HEK293 (cell line): ENCODE measurements around the gene SOCS7.

ENCODE experiments used
- ATF2 ChIP-seq: fragments of 450-650 bp; formaldehyde crosslinking; IDR thresholded peaks from 2 replicates; pipeline ENCODE4 v1.5.1; 2016; ENCODE audit warnings: missing biosample characterization, missing genetic modification characterization, low read depth
- HOXD13 ChIP-seq: sonication (generic); formaldehyde crosslinking; IDR thresholded peaks from 2 replicates; pipeline ENCODE4 v1.8.0; 2022; ENCODE audit warnings: missing genetic modification reagents, borderline replicate concordance
- INSM2 ChIP-seq: fragments of 450-650 bp; formaldehyde crosslinking; IDR thresholded peaks from 2 replicates; pipeline ENCODE4 v1.5.1; 2016; ENCODE audit warnings: missing biosample characterization, missing genetic modification characterization
- KLF1 ChIP-seq: fragments of 450-650 bp; formaldehyde crosslinking; IDR thresholded peaks from 2 replicates; pipeline ENCODE4 v1.5.1; 2016; ENCODE audit warnings: missing biosample characterization, missing genetic modification characterization
- KLF17 ChIP-seq: fragments of 450-650 bp; formaldehyde crosslinking; IDR thresholded peaks from 2 replicates; pipeline ENCODE4 v1.5.1; 2016; ENCODE audit warnings: missing biosample characterization, missing genetic modification characterization
- KLF9 ChIP-seq: fragments of 450-650 bp; formaldehyde crosslinking; IDR thresholded peaks from 2 replicates; pipeline ENCODE4 v1.5.1; 2016; ENCODE audit warnings: missing biosample characterization, missing genetic modification characterization, low read depth
- PRDM10 ChIP-seq: fragments of 450-650 bp; formaldehyde crosslinking; IDR thresholded peaks from 2 replicates; pipeline ENCODE4 v1.5.1; 2016; ENCODE audit warnings: missing biosample characterization, missing genetic modification characterization
- SALL2 ChIP-seq: fragments of 450-650 bp; formaldehyde crosslinking; IDR thresholded peaks from 2 replicates; pipeline ENCODE4 v1.5.0; 2017; ENCODE audit warnings: missing biosample characterization, mild to moderate bottlenecking, missing genetic modification characterization, borderline replicate concordance
- TCF7L2 ChIP-seq: IDR thresholded peaks from 2 replicates; pipeline ENCODE4 v1.6.1; 2011; ENCODE audit warnings: low read depth, mild to moderate bottlenecking, inconsistent platforms, low read length, moderate library complexity, borderline replicate concordance
- ZBTB1 ChIP-seq: fragments of 450-650 bp; formaldehyde crosslinking; IDR thresholded peaks from 2 replicates; pipeline ENCODE4 v1.5.1; 2016; ENCODE audit warnings: missing biosample characterization, missing genetic modification characterization
- ZBTB7A ChIP-seq: fragments of 450-650 bp; formaldehyde crosslinking; IDR thresholded peaks from 2 replicates; pipeline ENCODE4 v1.5.1; 2016; ENCODE audit warnings: low read depth, missing biosample characterization, missing genetic modification characterization
- ZBTB8A ChIP-seq: fragments of 450-650 bp; formaldehyde crosslinking; IDR thresholded peaks from 2 replicates; pipeline ENCODE4 v1.5.1; 2016; ENCODE audit warnings: missing biosample characterization, missing genetic modification characterization
- ZIC2 ChIP-seq: fragments of 450-650 bp; formaldehyde crosslinking; IDR thresholded peaks from 2 replicates; pipeline ENCODE4 v1.5.1; 2016; ENCODE audit warnings: missing biosample characterization, missing genetic modification characterization
- ZNF140 ChIP-seq: fragments of 450-650 bp; formaldehyde crosslinking; IDR thresholded peaks from 2 replicates; pipeline ENCODE4 v1.5.1; 2016; ENCODE audit warnings: missing biosample characterization, missing genetic modification characterization
- ZNF155 ChIP-seq: fragments of 450-650 bp; formaldehyde crosslinking; IDR thresholded peaks from 2 replicates; pipeline ENCODE4 v1.5.1; 2016; ENCODE audit warnings: missing biosample characterization, missing genetic modification characterization
- ZNF311 ChIP-seq: fragments of 450-650 bp; formaldehyde crosslinking; IDR thresholded peaks from 2 replicates; pipeline ENCODE4 v1.5.1; 2017; ENCODE audit warnings: missing biosample characterization, missing genetic modification characterization, borderline replicate concordance
- ZNF394 ChIP-seq: fragments of 450-650 bp; formaldehyde crosslinking; IDR thresholded peaks from 2 replicates; pipeline ENCODE4 v1.5.1; 2016; ENCODE audit warnings: missing biosample characterization, missing genetic modification characterization, mild to moderate bottlenecking, moderate library complexity, borderline replicate concordance
- ZNF398 ChIP-seq: fragments of 450-650 bp; formaldehyde crosslinking; IDR thresholded peaks from 2 replicates; pipeline ENCODE4 v1.5.1; 2017; ENCODE audit warnings: missing biosample characterization, missing genetic modification characterization
- ZNF426 ChIP-seq: fragments of 450-650 bp; formaldehyde crosslinking; IDR thresholded peaks from 2 replicates; pipeline ENCODE4 v1.5.1; 2017; ENCODE audit warnings: missing biosample characterization, missing genetic modification characterization, mild to moderate bottlenecking, inconsistent platforms, moderate library complexity
- ZNF510 ChIP-seq: fragments of 450-650 bp; formaldehyde crosslinking; IDR thresholded peaks from 2 replicates; pipeline ENCODE4 v1.5.1; 2018; ENCODE audit warnings: mild to moderate bottlenecking, missing genetic modification characterization, missing biosample characterization; ENCODE audit not compliant: insufficient replicate concordance
- ZNF521 ChIP-seq: fragments of 450-650 bp; formaldehyde crosslinking; IDR thresholded peaks from 2 replicates; pipeline ENCODE4 v1.5.1; 2017; ENCODE audit warnings: missing biosample characterization, mild to moderate bottlenecking, missing genetic modification characterization
- ZNF530 ChIP-seq: fragments of 450-650 bp; formaldehyde crosslinking; IDR thresholded peaks from 2 replicates; pipeline ENCODE4 v1.5.1; 2016; ENCODE audit warnings: low read depth, missing biosample characterization, missing genetic modification characterization
- ZNF600 ChIP-seq: fragments of 450-650 bp; formaldehyde crosslinking; IDR thresholded peaks from 2 replicates; pipeline ENCODE4 v1.5.1; 2016; ENCODE audit warnings: missing biosample characterization, missing genetic modification characterization
- ZSCAN18 ChIP-seq: fragments of 450-650 bp; formaldehyde crosslinking; IDR thresholded peaks from 2 replicates; pipeline ENCODE4 v1.5.1; 2016; ENCODE audit warnings: missing biosample characterization, missing genetic modification characterization

The SOCS7 gene

GRCh38 chr17:38415250-38416194 lies 63.9 kb downstream of the SOCS7 start (continued):
- TF ChIP-seq KLF9 (peak; percentile 62), ZBTB8A (tag by site-specific recombination) (peak; percentile 75; the same call in 1 of the 2 replicates), ZBTB7A (tag by site-specific recombination) (no peak), ZNF530 (tag by site-specific recombination) (no peak), ZIC2 (tag by site-specific recombination) (peak; percentile 97), ZNF426 (tag by site-specific recombination) (no peak), ZNF521 (tag by site-specific recombination) (no peak), KLF17 (peak; percentile 88), ZNF600 (tag by site-specific recombination) (no peak; the same call in 1 of the 2 replicates), ZNF394 (tag by site-specific recombination) (peak; percentile 62; the same call in 1 of the 2 replicates), ZNF140 (tag by site-specific recombination) (no peak), SALL2 (tag by site-specific recombination) (no peak), ZNF311 (tag by site-specific recombination) (no peak), ZNF510 (tag by site-specific recombination) (no peak), PRDM10 (tag by site-specific recombination) (peak; percentile 85), TCF7L2 (0 out of 2 replicates have a peak, but pooled peaks have one; percentile 34), ZBTB1 (no peak), ZSCAN18 (tag by site-specific recombination) (peak; percentile 88), ZNF155 (no peak), ATF2 (tag by site-specific recombination) (peak; percentile 86), INSM2 (tag by site-specific recombination) (peak; percentile 63; the same call in 1 of the 2 replicates), ZNF398 (tag by site-specific recombination) (peak; percentile 100), HOXD13 (CRISPR knock-in tag) (peak; percentile 88), KLF1 (tag by site-specific recombination) (peak; percentile 68; the same call in 1 of the 2 replicates)
